H1 (cell line): ENCODE data around the gene LAD1. TPM values are rescaled to one million over a fixed set of nuclear protein-coding genes. Genes with fewer than 3 reads are reported as not detected.
A peak's percentile ranks its signal among the peaks of the same experiment; 100 is the strongest.

ENCODE experiments used
- CEBPB ChIP-seq: IDR thresholded peaks from 2 replicates; pipeline ENCODE4 v1.6.1; 2012; ENCODE audit warnings: low read depth, low read length
- CTCF ChIP-seq, 3 experiments: IDR thresholded peaks; 1 replicate in 2 of 3; 2 replicates in 1 of 3; pipeline versions ENCODE4 v1.5.1 to v1.6.1; 2011; ENCODE audit warnings: low read length in 3 of 3, mild to moderate bottlenecking in 3 of 3, inconsistent platforms in 2 of 3, low read depth in 1 of 3, moderate library complexity in 1 of 3; ENCODE audit not compliant: insufficient read depth in 1 of 3; ENCODE audit errors: control extremely low read depth in 1 of 3
- SRF ChIP-seq: IDR thresholded peaks from 2 replicates; pipeline ENCODE4 v1.6.1; 2011; ENCODE audit warnings: mild to moderate bottlenecking, low read depth, low read length, moderate library complexity
- polyA plus RNA-seq, 7 experiments: library from polyadenylated mRNA; depleted of rRNA in 3 of 7; stranded (reverse) in 5 of 7; unstranded in 2 of 7; fragments of >200 nt in 5 of 7; fragments of 200-250 nt in 2 of 7; gene quantifications; 1 replicate in 5 of 7; 2 replicates in 1 of 7; 4 replicates in 1 of 7; pipeline versions ENCODE4 v1.2.1 to v1.2.3, GENCODE V29; 2011 to 2013; ENCODE audit warnings: missing spikeins in 2 of 7, mixed read lengths in 2 of 7
- total RNA-seq: library from RNA; stranded (reverse); fragmentation: NEBNext Ultra II Directional; extraction: Animal tissue kit (Norgen Biotek cat#: 25700); gene quantifications from 2 replicates; pipeline ENCODE4 v1.2.1, GENCODE V29; 2021

LAD1 gene
- total and polyA plus RNA-seq, 2 of the 8 experiments (the other 6 are each of a cell fraction or from before 2014, with no cell fraction given) = 9.3 to 32.8 TPM

DNA sequence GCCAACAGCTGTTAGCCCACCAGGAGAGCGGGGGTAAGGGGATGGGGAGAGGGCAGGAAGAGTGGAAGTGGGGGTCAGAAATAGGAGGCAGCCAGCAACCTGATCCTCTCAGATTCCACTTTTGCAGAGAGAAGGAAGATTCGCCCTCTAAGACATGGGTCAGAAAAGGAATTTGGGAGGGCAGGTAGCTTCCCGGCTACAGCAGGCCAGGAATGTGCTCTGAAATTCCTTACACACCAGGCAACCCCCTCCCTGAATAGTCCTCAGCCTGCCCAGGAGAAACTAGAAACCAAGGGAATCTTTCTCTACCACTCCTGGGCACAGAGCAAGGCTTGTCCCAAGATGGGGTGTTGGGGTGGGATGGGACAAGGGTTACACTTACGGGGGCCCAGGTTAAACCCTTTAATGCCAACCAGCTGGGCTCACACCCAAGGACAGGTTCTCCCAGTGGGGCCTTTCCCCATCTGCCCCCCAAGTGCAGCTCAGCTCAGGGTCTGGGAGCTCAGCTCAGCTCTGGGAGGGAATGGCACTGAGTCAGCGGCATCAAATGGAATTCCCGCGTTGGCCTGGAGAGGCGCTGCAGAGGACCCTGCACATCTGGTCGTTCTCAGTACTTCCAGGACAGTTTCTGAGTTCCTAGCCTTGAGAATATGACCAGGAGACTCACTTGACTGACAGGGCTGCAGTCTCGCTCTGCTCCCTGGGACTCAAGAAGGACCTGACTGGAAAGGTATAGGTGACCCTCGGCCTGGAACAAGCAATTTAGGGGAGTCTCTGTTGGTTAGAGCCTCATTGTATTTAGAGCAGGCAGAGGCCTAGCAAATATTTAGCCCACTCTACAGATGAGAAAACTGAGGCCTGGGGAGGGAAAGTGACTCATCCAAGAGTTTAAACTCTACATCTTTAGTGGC, 22.4 kb downstream of the LAD1 start (continued):
- TF ChIP-seq CTCF (IDR thresholded peaks at IDR 0.05; ENCODE audit: control extremely low read depth in 1 of 3, insufficient read depth in 1 of 3, low read depth in 1 of 3, low read length in 3 of 3) (peak; percentile 67 to 96 (median 94)), SRF (no peak), CEBPB (no peak)
